Measurements from ENCODE around the gene DOK5.
"Not testable (repeated sequence)": the region's sequence is repeated elsewhere in the genome, so short reads cannot be mapped to it uniquely, and the experiment has no call there.

Gene DOK5

GRCh38 chr20:54473340-54473739, 2.1 kb upstream of the DOK5 start:
- no peak for DNase-seq

DNA sequence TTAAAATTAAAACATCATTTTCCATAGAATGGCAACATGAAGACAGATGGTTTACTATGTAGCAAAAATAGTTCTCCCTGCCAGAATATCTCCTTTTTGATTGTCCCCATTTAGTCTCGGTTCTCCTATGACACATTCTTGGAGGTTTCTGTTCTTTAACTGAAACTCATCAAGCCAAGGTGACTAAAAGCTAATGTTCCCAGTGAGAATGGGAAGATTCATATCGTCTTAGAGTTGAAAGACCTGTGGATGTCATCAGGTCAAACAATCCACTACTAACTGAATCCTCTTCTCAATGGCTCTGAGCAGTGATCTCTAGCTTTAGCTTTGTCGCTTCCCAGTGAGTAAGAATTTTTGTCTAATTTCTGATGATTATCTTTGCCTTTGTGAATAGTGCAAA, 1.3 kb upstream of the DOK5 start:
- DNase-seq, result no peak

DNA sequence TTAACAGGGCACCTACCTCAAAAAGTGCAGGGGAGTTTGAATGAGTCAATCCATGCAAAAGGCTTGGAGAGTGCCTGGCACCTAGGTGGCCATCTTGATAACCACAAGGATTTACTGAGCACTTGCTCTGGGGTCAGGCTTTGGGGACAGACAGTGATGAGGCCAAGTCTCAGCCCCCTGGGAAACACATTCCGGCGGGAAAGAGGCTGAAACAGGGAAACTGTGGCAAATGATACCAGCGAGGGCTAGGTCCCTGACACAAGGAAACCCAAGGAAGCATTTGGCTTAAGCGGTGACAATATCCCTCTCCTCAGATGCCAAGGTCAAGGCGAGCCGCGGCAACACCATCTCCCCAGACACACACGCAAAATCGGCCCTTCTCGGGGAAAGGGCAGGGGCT, 527 bp upstream of the DOK5 start:
- peak; percentile 46 for DNase-seq

- peak; percentile 62 for DNase-seq
Observed at GRCh38 chr20:54476169-54477009, 996 bp downstream of the DOK5 start.

DNA sequence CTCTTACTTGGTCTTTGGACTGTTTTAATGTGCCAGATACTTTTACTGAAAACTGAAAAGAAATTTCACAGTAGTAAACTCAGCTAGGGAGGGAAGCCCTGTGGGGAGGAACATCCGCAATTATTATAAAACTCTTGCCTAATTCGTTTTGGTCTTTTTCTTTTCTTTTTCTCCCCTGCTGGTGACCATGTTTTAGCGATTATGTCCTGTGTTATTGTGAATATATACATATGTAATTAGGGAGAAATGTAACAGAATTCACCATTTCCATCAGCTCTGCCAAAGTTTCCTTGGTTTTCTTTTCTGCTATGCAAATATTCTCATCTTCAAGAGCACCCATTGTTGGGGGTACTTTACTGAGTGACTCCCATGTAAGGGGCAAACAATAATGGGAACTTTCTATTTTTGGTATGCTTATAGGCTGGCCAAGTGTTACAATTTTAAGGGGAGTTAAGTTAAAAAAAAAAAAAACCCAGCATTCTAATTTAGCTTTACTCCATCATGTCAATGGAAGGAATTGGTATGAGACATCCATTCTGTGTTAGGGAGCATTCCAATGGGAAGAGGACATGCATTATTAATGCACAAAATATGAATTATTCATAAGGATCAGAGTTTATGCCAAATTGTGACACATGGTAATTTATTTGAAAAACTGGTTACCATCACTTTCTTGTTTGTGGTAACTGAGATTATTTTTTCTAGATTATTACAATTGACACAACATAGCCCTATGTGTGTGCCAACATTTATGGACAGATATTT, 2.0 kb downstream of the DOK5 start:
- DNase-seq, result no peak

GRCh38 chr20:54479138-54479906, 3.9 kb downstream of the DOK5 start:
- no peak for DNase-seq

- not testable (repeated sequence) for DNase-seq
Observed at GRCh38 chr20:54479937-54480336, 4.5 kb downstream of the DOK5 start.

DNA sequence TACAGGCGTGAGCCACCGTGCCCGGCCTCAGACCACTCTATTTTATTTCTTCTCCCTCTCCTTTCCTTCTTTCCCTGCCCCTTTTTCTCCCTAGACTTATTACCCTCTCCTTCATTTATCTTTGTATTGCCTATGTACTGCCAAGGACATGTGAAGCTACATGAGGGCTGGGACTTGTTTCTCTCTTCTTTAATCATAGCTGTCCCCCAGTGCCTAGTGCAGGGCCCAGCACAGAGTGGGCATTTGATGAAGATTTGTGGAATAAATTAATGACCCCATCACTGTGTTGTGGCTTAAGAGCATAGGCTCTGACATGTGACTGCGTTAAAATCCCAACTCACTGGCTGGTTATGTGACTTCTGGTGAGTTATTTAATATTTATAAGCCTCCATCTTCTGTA, 6.0 kb downstream of the DOK5 start:
- DNase-seq, result no peak

GRCh38 chr20:54485631-54486030, 10.2 kb downstream of the DOK5 start:
- no peak for DNase-seq

- DNase-seq, result no peak
Observed at GRCh38 chr20:54486585-54486984, 11.2 kb downstream of the DOK5 start.

DNA sequence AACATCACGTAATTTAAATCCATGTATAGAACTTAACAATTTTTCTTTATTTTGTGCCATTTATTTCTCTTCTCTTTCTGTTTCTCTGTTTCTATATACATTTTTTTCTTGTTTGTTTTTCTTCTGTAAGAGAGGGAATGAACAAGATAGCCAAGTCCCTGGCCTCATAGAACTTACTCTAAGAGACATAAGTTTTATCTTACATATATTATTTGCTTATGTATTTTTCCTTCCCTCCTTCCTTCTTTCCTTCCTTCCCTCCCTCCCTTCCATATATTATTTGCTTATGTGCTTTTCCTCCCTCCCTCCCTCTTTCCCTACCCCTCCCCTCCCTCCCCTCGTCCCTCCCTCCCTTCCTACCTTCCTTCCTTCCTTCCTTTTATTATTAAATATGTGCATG, 13.0 kb downstream of the DOK5 start:
- DNase-seq, result no peak

- no peak for DNase-seq
Observed at GRCh38 chr20:54491506-54491905, 16.1 kb downstream of the DOK5 start.

- no peak for DNase-seq
Observed at GRCh38 chr20:54494303-54495006, 19.1 kb downstream of the DOK5 start.

- no peak for DNase-seq
Observed at GRCh38 chr20:54497931-54498718, 22.7 kb downstream of the DOK5 start.

- no peak for DNase-seq
Observed at GRCh38 chr20:54499111-54499510, 23.7 kb downstream of the DOK5 start.

GRCh38 chr20:54502179-54502578, 26.8 kb downstream of the DOK5 start:
- DNase-seq, result no peak

- no peak for DNase-seq
Observed at GRCh38 chr20:54506643-54507042, 31.2 kb downstream of the DOK5 start.

DNA sequence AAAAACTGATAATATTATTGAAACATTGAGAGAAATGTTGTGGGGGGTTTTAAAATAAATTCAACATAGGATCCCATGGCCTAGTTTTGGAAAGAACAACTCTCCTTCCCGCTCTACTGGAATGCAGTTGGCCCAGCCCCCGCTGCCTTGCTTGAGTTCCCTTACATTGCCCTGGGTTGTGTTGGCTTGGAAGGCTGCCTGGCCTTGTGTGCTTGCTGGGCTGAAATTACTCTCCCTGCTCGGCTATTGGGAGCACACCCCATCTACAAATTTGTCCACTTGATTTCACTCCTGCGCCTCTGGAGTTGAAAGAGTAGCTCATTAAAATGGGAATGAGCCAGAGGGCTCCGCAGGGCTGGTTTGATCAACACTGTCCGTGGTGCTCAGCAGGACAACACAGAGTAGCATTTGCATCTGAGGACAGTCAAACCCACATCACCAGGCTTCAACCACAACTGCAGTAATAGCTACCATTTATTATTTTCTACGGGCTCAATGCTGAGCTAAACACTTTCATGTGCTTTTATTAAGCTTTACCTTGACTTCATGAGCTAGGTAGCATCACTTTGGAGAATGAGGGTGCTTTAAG, 35.2 kb downstream of the DOK5 start:
- DNase-seq, result peak; percentile 61

- no peak for DNase-seq
Observed at GRCh38 chr20:54512694-54513093, 37.3 kb downstream of the DOK5 start.

- DNase-seq, result no peak
Observed at GRCh38 chr20:54514028-54514607, 38.7 kb downstream of the DOK5 start.

Data from right forelimb (tissue), 1 donor.